GM23248 (cell line): Measurements from ENCODE around the gene SYNE2. TPM values are rescaled to one million over a fixed set of nuclear protein-coding genes. Genes with fewer than 3 reads are reported as not detected.

Experiments used
- DNase-seq: peaks from one replicate; pipeline ENCODE4 v3.0.0-alpha.2; 2015
- H2AFZ ChIP-seq: fragments of 200-600 bp; sonication (generic); 2 replicates; pipeline ENCODE4 v1.6.1; 2016; ENCODE audit warnings: antibody characterized with exemption
- H3F3A ChIP-seq: fragments of 200-600 bp; sonication (generic); 2 replicates; pipeline ENCODE4 v1.6.1; 2016; ENCODE audit warnings: mild to moderate bottlenecking, antibody characterized with exemption, mixed run types; ENCODE audit not compliant: insufficient read depth
- H3K27ac ChIP-seq: fragments of 200-600 bp; sonication (generic); 2 replicates; pipeline ENCODE4 v1.5.1; 2016; ENCODE audit warnings: mild to moderate bottlenecking
- H3K27me3 ChIP-seq: fragments of 200-600 bp; sonication (generic); replicated peaks from 2 replicates; pipeline ENCODE4 v1.6.1; 2016; ENCODE audit warnings: mild to moderate bottlenecking; ENCODE audit not compliant: insufficient read depth
- H3K36me3 ChIP-seq: fragments of 200-600 bp; sonication (generic); 2 replicates; pipeline ENCODE4 v1.6.1; 2016; ENCODE audit warnings: low read depth, mild to moderate bottlenecking
- H3K4me1 ChIP-seq: fragments of 200-600 bp; sonication (generic); 2 replicates; pipeline ENCODE4 v1.6.1; 2016; ENCODE audit warnings: mild to moderate bottlenecking; ENCODE audit not compliant: insufficient read depth
- H3K4me2 ChIP-seq: fragments of 200-600 bp; sonication (generic); one replicate; pipeline ENCODE4 v1.6.1; 2016; ENCODE audit warnings: mild to moderate bottlenecking; ENCODE audit not compliant: unreplicated experiment
- H3K4me3 ChIP-seq: fragments of 200-600 bp; sonication (generic); 2 replicates; pipeline ENCODE4 v1.5.1; 2016; ENCODE audit warnings: mild to moderate bottlenecking
- H3K79me2 ChIP-seq: fragments of 200-600 bp; sonication (generic); 2 replicates; pipeline ENCODE4 v1.6.1; 2016; ENCODE audit warnings: mild to moderate bottlenecking; ENCODE audit not compliant: insufficient read depth
- H3K9ac ChIP-seq: fragments of 200-600 bp; sonication (generic); 2 replicates; pipeline ENCODE4 v1.6.1; 2016; ENCODE audit warnings: mild to moderate bottlenecking
- H3K9me2 ChIP-seq: fragments of 200-600 bp; sonication (generic); 2 replicates; pipeline ENCODE4 v1.6.1; 2016; ENCODE audit warnings: mixed run types, mild to moderate bottlenecking, moderate library complexity; ENCODE audit not compliant: insufficient read depth
- H3K9me3 ChIP-seq: fragments of 200-600 bp; sonication (generic); one replicate; pipeline ENCODE4 v1.6.1; 2017; ENCODE audit warnings: low read depth
- H4K20me1 ChIP-seq: fragments of 200-600 bp; sonication (generic); 2 replicates; pipeline ENCODE4 v1.6.0; 2016; ENCODE audit not compliant: insufficient read depth
- EZH2 ChIP-seq: fragments of 200-600 bp; sonication (generic); IDR thresholded peaks from 2 replicates; pipeline ENCODE4 v1.6.1; 2018; ENCODE audit warnings: antibody characterized with exemption, mild to moderate bottlenecking; ENCODE audit not compliant: insufficient read depth, poor library complexity, severe bottlenecking
- EZH2phosphoT487 ChIP-seq: fragments of 200-600 bp; sonication (generic); IDR thresholded peaks from 2 replicates; pipeline ENCODE4 v1.6.1; 2018; ENCODE audit warnings: antibody characterized with exemption, moderate library complexity, mild to moderate bottlenecking, low read depth; ENCODE audit not compliant: insufficient read depth
- WGBS, 2 experiments: methylation state at CpG; one replicate each; pipeline ENCODE4 v1.1.6; 2015 to 2017; ENCODE audit warnings: low lambda C conversion rate in 2 of 2, low coverage in 1 of 2; ENCODE audit errors: missing lambda C conversion rate in 2 of 2; 5-methylcytosine and 5-hydroxymethylcytosine counted together
- in situ Hi-C: fragments of 300-500 bp; cut with MboI; formaldehyde crosslinking; loops from 2 replicates; pipeline ENCODE4 v1.15.0; 2020
- polyA plus RNA-seq: library from polyadenylated mRNA; unstranded; fragments of >200 nt; fragmentation: Nextera tagmentation; extraction: Ambion mirVana; gene quantifications from 2 replicates; pipeline ENCODE4 v1.2.1, GENCODE V29; 2016
- total RNA-seq: library from RNA; depleted of rRNA; stranded (reverse); fragments of >200 nt; shearing (Covaris generic); gene quantifications from 2 replicates; pipeline ENCODE4 v1.2.3, GENCODE V29; 2014

SYNE2 gene
- total and polyA plus RNA-seq, 2 experiments from 2014 or later = 2.8 to 4.4 TPM

DNA sequence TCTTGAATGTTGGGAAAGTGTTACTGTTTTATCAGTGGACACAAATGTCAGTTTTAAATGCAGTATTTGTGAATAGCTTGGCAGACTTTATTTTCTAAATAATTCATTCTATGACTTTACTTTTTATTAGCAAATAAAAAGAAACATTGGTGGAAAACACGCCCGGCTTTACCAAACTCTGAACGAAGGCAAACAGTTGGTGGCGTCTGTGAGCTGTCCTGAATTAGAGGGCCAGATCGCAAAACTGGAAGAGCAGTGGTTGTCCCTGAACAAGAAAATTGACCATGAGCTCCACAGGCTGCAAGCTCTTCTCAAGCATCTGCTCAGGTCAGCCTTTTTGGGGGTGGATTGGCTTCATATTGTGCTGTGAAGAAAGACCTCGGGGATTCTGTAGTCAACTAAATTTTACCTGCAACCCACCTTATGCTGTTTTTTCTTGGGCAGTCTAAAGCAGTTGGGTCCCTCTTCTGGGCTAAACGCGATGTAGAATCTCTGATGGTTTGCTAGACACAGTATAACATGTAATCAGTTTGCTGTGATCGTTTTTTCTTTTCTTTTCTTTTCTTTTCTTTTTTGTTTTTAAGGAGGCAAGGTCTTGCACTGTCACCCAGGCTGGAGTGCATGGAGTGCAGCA is 285.0 kb downstream of the SYNE2 start:
- Histone ChIP-seq H3F3A (no peaks in the 10 kb centered on the region), H3K4me2 (no peak overlapping the region), H3K79me2 (no peaks in the 10 kb centered on the region), H2AFZ (no peak overlapping the region), H3K4me3 (no peak overlapping the region), H3K27ac (no peak overlapping the region), H3K4me1 (no peaks in the 10 kb centered on the region), H4K20me1 (no peaks in the 10 kb centered on the region), H3K36me3 (no peaks in the 10 kb centered on the region), H3K27me3 (no peaks in the 10 kb centered on the region), H3K9ac (no peak overlapping the region), H3K9me2 (no peaks in the 10 kb centered on the region), H3K9me3 (no peaks in the 10 kb centered on the region)
- peak; percentile 6 for DNase-seq
- in situ Hi-C loops = no loop called here
- WGBS, 2 experiments = 84 to 91% methylated on average over 9 of the region's 9 CpGs
- TF ChIP-seq EZH2phosphoT487 (no peak), EZH2 (no peak)

DNA sequence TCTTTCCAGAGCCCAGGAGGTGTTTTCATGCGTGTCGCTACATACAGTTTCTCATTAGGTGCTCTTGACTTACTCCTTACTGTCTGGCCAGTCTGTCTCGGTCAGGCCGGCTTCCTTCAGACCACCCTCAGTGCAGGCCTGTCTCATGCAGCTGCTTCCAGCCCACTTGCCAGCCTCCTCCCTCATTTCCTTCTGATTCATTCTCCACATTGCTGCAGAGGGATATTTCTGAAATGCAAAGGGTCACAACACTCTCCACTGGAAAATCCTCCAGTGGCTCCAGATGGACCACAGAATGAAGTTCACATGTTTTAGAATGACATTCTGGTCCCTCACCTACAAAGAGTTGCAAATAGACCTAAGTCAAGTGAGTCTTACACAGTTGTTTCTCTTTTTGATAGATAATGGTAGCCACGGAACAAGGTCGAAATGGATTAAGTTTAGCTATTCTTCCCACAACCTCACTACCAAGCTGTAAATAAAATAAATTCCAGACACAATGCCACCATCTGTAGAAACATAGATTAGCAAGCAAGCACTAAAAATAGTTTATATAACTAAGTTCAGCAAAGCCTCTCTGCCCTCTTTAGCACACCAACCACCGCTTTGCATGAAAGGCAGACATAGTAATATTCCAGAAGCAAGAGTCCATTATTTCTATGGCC is 294.5 kb downstream of the SYNE2 start:
- in situ Hi-C loops = no loop called here
- no peaks in the 10 kb centered on the region for H3F3A ChIP-seq
- no peaks in the 10 kb centered on the region for H3K36me3 ChIP-seq
- no peaks in the 10 kb centered on the region for H3K27me3 ChIP-seq
- H3K4me1 ChIP-seq = no peaks in the 10 kb centered on the region
- 96 to 97% methylated on average over 7 of the region's 7 CpGs for WGBS, 2 experiments
- H4K20me1 ChIP-seq = no peaks in the 10 kb centered on the region
- no peak for DNase-seq
- H3K9me3 ChIP-seq = no peaks in the 10 kb centered on the region
- no peaks in the 10 kb centered on the region for H3K9me2 ChIP-seq
- H3K4me2 ChIP-seq = no peak overlapping the region
- H3K79me2 ChIP-seq = no peaks in the 10 kb centered on the region
- H2AFZ ChIP-seq = no peak overlapping the region
- no peak overlapping the region for H3K9ac ChIP-seq
- TF ChIP-seq EZH2 = no peak
- no peak for TF ChIP-seq EZH2phosphoT487
- no peak overlapping the region for H3K27ac ChIP-seq
- H3K4me3 ChIP-seq = no peak overlapping the region

DNA sequence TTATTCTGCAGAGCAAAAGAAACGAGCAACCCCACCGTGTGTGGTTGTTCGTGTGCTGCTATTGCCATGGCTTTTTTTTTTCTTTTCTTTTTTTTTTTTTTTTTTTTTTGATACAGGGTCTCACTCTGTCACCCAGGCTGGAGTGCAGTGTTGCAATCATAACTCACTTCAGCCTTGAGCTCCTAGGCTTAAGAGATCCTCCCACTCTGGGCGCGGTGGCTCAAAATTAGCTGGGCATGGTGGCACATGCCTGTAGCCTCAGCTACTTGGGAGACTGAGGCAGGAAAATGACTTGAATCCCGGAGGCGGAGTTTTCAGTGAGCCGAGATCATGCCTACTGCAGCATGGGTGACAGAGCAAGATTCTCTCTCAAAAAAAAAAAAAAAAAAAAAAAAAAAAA is 297.1 kb downstream of the SYNE2 start:
- 90% methylated on average over 8 of the region's 8 CpGs for WGBS, 2 experiments
- Histone ChIP-seq H3K27ac (no peak overlapping the region), H2AFZ (no peak overlapping the region), H3K27me3 (no peaks in the 10 kb centered on the region), H3K4me3 (no peak overlapping the region), H3K9ac (no peak overlapping the region), H3K79me2 (no peaks in the 10 kb centered on the region), H3K4me2 (no peak overlapping the region), H3F3A (no peaks in the 10 kb centered on the region), H3K9me3 (no peaks in the 10 kb centered on the region), H3K4me1 (no peaks in the 10 kb centered on the region), H3K9me2 (no peaks in the 10 kb centered on the region), H4K20me1 (no peaks in the 10 kb centered on the region), H3K36me3 (no peaks in the 10 kb centered on the region)
- TF ChIP-seq EZH2 (no peak), EZH2phosphoT487 (no peak)
- DNase-seq = no peak
- in situ Hi-C loops = no loop called here

DNA sequence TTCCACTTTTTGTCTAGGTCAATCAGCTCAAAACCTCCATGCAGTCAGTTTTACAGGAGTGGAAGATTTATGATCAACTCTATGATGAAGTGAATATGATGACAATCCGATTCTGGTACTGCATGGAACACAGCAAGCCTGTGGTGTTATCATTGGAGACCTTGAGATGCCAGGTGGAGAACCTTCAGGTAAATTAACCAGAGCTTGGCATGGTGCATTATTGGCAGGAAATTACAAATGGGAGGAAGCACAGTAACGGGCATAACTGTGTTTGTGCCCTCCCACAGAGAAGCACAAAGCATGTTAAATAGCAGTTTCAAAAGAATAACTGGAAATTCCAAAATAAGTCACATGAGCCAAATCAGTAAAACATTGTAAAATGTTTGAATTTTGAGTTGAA is 305.8 kb downstream of the SYNE2 start:
- Histone ChIP-seq H3F3A (no peaks in the 10 kb centered on the region), H3K9ac (no peak overlapping the region), H3K4me3 (no peak overlapping the region), H3K9me2 (no peaks in the 10 kb centered on the region), H3K79me2 (no peaks in the 10 kb centered on the region), H3K4me2 (no peak overlapping the region), H3K27ac (no peak overlapping the region), H3K9me3 (no peaks in the 10 kb centered on the region), H2AFZ (no peak overlapping the region), H3K36me3 (no peaks in the 10 kb centered on the region), H3K4me1 (no peaks in the 10 kb centered on the region), H4K20me1 (no peaks in the 10 kb centered on the region), H3K27me3 (no peaks in the 10 kb centered on the region)
- in situ Hi-C loops = no loop called here
- no peak for DNase-seq
- 90% methylated on average over 2 of the region's 2 CpGs for WGBS, 2 experiments
- TF ChIP-seq EZH2 (no peak), EZH2phosphoT487 (no peak)

DNA sequence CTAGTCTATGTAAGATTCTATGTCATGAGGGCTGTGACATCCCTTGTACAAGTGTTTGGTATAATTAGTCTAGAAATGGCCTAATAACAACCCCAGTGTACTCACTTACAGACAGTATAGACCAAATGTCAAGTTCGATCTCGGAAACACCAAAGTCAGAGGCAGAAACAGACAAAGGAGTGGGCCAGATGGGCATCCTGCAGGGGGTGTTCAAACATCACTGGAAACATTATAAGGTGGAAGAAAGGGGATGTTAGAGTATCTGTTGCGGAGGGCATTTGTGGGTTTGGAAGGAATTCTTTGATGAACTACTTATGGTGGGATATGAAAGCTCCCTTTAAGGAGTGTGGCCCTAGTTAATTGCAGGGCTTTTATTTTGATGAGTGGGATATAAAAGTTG is 306.8 kb downstream of the SYNE2 start:
- in situ Hi-C loops = no loop called here
- Histone ChIP-seq H3K9me2 (no peaks in the 10 kb centered on the region), H3K27me3 (no peaks in the 10 kb centered on the region), H3K9me3 (no peaks in the 10 kb centered on the region), H3K9ac (no peak overlapping the region), H3K4me2 (no peak overlapping the region), H4K20me1 (no peaks in the 10 kb centered on the region), H3K36me3 (no peaks in the 10 kb centered on the region), H3K27ac (no peak overlapping the region), H3K4me1 (no peaks in the 10 kb centered on the region), H3K4me3 (no peak overlapping the region), H3F3A (no peaks in the 10 kb centered on the region), H3K79me2 (no peaks in the 10 kb centered on the region), H2AFZ (no peak overlapping the region)
- WGBS, 2 experiments = 86 to 89% methylated on average over 3 of the region's 3 CpGs
- DNase-seq = no peak
- TF ChIP-seq EZH2 (no peak), EZH2phosphoT487 (no peak)
